SU-DHL-6 (cell line): ENCODE results near the gene DNAL4.

Experiments used
- H2AFZ ChIP-seq: fragments of 200-600 bp; sonication (generic); 2 replicates; pipeline ENCODE4 v1.6.1; 2014; ENCODE audit warnings: low read depth, mild to moderate bottlenecking, moderate library complexity, mixed read lengths, antibody characterized with exemption, low read length; ENCODE audit not compliant: severe bottlenecking
- H3F3A ChIP-seq: fragments of 200-600 bp; shearing (Covaris generic); 2 replicates; pipeline ENCODE4 v1.6.0; 2016; ENCODE audit warnings: antibody characterized with exemption, mild to moderate bottlenecking; ENCODE audit not compliant: insufficient read depth
- H3K27ac ChIP-seq: fragments of 200-600 bp; sonication (generic); 2 replicates; pipeline ENCODE4 v1.5.1; 2016; ENCODE audit warnings: low read depth, mild to moderate bottlenecking, low read length, moderate library complexity, mixed read lengths
- H3K27me3 ChIP-seq: fragments of 200-600 bp; sonication (generic), shearing (Covaris generic); 2 replicates; pipeline ENCODE4 v1.6.0; 2014; ENCODE audit warnings: mild to moderate bottlenecking, low read length
- H3K36me3 ChIP-seq: fragments of 200-600 bp; sonication (generic); 2 replicates; pipeline ENCODE4 v1.6.1; 2014; ENCODE audit warnings: mild to moderate bottlenecking, low read length, mixed read lengths
- H3K4me2 ChIP-seq: fragments of 300-600, 200-600 bp; shearing (Covaris generic), sonication (generic); 2 replicates; pipeline ENCODE4 v1.6.0; 2014; ENCODE audit warnings: low read length, low read depth, mild to moderate bottlenecking; ENCODE audit not compliant: poor library complexity, severe bottlenecking
- H3K4me3 ChIP-seq: fragments of 200-600 bp; sonication (generic); 2 replicates; pipeline ENCODE4 v1.5.1; 2014; ENCODE audit warnings: antibody characterized with exemption, low read length, mild to moderate bottlenecking, mixed read lengths; ENCODE audit not compliant: insufficient read depth, poor library complexity, severe bottlenecking
- H3K79me2 ChIP-seq: fragments of 200-600 bp; sonication (generic); 2 replicates; pipeline ENCODE4 v1.6.1; 2014; ENCODE audit warnings: mild to moderate bottlenecking, low read length, moderate library complexity; ENCODE audit not compliant: insufficient read depth
- H3K9ac ChIP-seq: fragments of 200-600 bp; sonication (generic); 2 replicates; pipeline ENCODE4 v1.7.0; 2014; ENCODE audit warnings: mild to moderate bottlenecking, low read length
- H3K9me2 ChIP-seq: fragments of 200-600 bp; sonication (generic); replicated peaks from 2 replicates; pipeline ENCODE4 v1.6.1; 2014; ENCODE audit warnings: low read length; ENCODE audit not compliant: insufficient read depth
- H3K9me3 ChIP-seq: fragments of 200-600 bp; sonication (generic); 2 replicates; pipeline ENCODE4 v1.6.1; 2014; ENCODE audit warnings: low read length, mixed read lengths; ENCODE audit not compliant: insufficient read depth
- H4K20me1 ChIP-seq: fragments of 200-600 bp; sonication (generic); 2 replicates; pipeline ENCODE4 v1.6.1; 2014; ENCODE audit warnings: low read depth, mild to moderate bottlenecking, antibody characterized with exemption, low read length, moderate library complexity, mixed read lengths
- CTCF ChIP-seq: fragments of 200-600 bp; sonication (generic); IDR thresholded peaks from one replicate; pipeline ENCODE4 v1.5.1; 2017; ENCODE audit warnings: antibody characterized with exemption, mild to moderate bottlenecking, low read length, moderate library complexity; ENCODE audit not compliant: insufficient read depth, poor library complexity, severe bottlenecking
- EZH2phosphoT487 ChIP-seq: fragments of 200-600 bp; sonication (generic), shearing (Covaris generic); conservative IDR thresholded peaks from 2 replicates; pipeline ENCODE4 v1.6.1; 2018; ENCODE audit warnings: mild to moderate bottlenecking, antibody characterized with exemption, low read length, moderate library complexity, mixed read lengths

Gene DNAL4

GRCh38 chr22:38827510-38827909 is 33.6 kb upstream of the DNAL4 start:
- Histone ChIP-seq H4K20me1 (no peaks in the 10 kb centered on the region), H3K27me3 (no peaks in the 10 kb centered on the region; the same call in 1 of the 2 replicates), H3K36me3 (no peaks in the 10 kb centered on the region), H2AFZ (no peak overlapping the region), H3K79me2 (no peaks in the 10 kb centered on the region), H3K4me3 (no peak overlapping the region), H3K27ac (no peak overlapping the region), H3K9me2 (no peaks in the 10 kb centered on the region), H3K4me2 (no peak overlapping the region), H3F3A (no peaks in the 10 kb centered on the region), H3K9me3 (no peaks in the 10 kb centered on the region), H3K9ac (no peak overlapping the region)
- TF ChIP-seq CTCF: no peak
- TF ChIP-seq EZH2phosphoT487: no peak

GRCh38 chr22:38826801-38827200 is 32.9 kb upstream of the DNAL4 start:
- Histone ChIP-seq H3K27ac (no peak overlapping the region), H3K9ac (no peak overlapping the region), H3K9me2 (no peaks in the 10 kb centered on the region), H2AFZ (no peak overlapping the region), H3K9me3 (no peaks in the 10 kb centered on the region), H3K4me3 (no peak overlapping the region), H4K20me1 (no peaks in the 10 kb centered on the region), H3K36me3 (no peaks in the 10 kb centered on the region), H3K79me2 (no peaks in the 10 kb centered on the region), H3K4me2 (no peak overlapping the region), H3F3A (no peaks in the 10 kb centered on the region), H3K27me3 (no peaks in the 10 kb centered on the region; the same call in 1 of the 2 replicates)
- TF ChIP-seq EZH2phosphoT487 (no peak), CTCF (no peak)

- no peaks in the 10 kb centered on the region for H4K20me1 ChIP-seq
- no peak overlapping the region for H3K27ac ChIP-seq
- H3F3A ChIP-seq: no peaks in the 10 kb centered on the region
- H3K4me3 ChIP-seq: no peak overlapping the region
- H3K79me2 ChIP-seq: no peaks in the 10 kb centered on the region
- no peak overlapping the region for H2AFZ ChIP-seq
- no peaks in the 10 kb centered on the region for H3K9me3 ChIP-seq
- H3K36me3 ChIP-seq: no peaks in the 10 kb centered on the region
- no peak for TF ChIP-seq EZH2phosphoT487
- no peak for TF ChIP-seq CTCF
- no peak overlapping the region for H3K9ac ChIP-seq
- no peaks in the 10 kb centered on the region; the same call in 1 of the 2 replicates for H3K27me3 ChIP-seq
- no peak overlapping the region for H3K4me2 ChIP-seq
- H3K9me2 ChIP-seq: no peaks in the 10 kb centered on the region
These were observed 32.4 kb upstream of the DNAL4 start for GRCh38 chr22:38826386-38826785.

GRCh38 chr22:38824585-38824984 is 30.6 kb upstream of the DNAL4 start:
- Histone ChIP-seq H3K36me3 (no peaks in the 10 kb centered on the region), H3F3A (no peaks in the 10 kb centered on the region), H4K20me1 (no peaks in the 10 kb centered on the region), H3K4me2 (no peak overlapping the region), H3K27ac (no peak overlapping the region), H3K4me3 (no peak overlapping the region), H3K79me2 (no peaks in the 10 kb centered on the region), H3K9ac (no peak overlapping the region), H3K9me2 (no peaks in the 10 kb centered on the region), H2AFZ (no peak overlapping the region), H3K9me3 (no peaks in the 10 kb centered on the region), H3K27me3 (no peaks in the 10 kb centered on the region; the same call in 1 of the 2 replicates)
- TF ChIP-seq CTCF: no peak
- no peak for TF ChIP-seq EZH2phosphoT487
